ENCODE results near the gene C16orf54.
"Not testable (repeated sequence)": the region's sequence is repeated elsewhere in the genome, so short reads cannot be mapped to it uniquely, and the experiment has no call there.

Gene C16orf54

GRCh38 chr16:29695675-29696074 is 50.1 kb downstream of the C16orf54 start:
- DNase-seq (ENCODE audit: low read depth, low spot score); H3K4me3 ChIP-seq (ENCODE audit: low read length): not testable (repeated sequence)

- no peak for DNase-seq (ENCODE audit: low read depth, low spot score)
- H3K4me3 ChIP-seq (ENCODE audit: low read length), result no peak overlapping the region
These were observed 51.2 kb downstream of the C16orf54 start for GRCh38 chr16:29694384-29695195.

GRCh38 chr16:29692606-29693005 is 53.2 kb downstream of the C16orf54 start:
- not testable (repeated sequence) for DNase-seq (ENCODE audit: low read depth, low spot score); H3K4me3 ChIP-seq (ENCODE audit: low read length)

Measured in Jurkat, Clone E6-1 (cell line).